GM23338 (cell line): Measurements from ENCODE around the gene ZNFX1.

Experiments used
- EZH2 ChIP-seq: fragments of 200-600 bp; sonication (generic); IDR thresholded peaks from one replicate; pipeline ENCODE4 v1.8.0; 2017; ENCODE audit warnings: antibody characterized with exemption, mild to moderate bottlenecking, low read depth; ENCODE audit not compliant: unreplicated experiment
- EZH2phosphoT487 ChIP-seq: fragments of 200-600 bp; sonication (generic); IDR thresholded peaks from one replicate; pipeline ENCODE4 v1.8.1; 2018; ENCODE audit warnings: antibody characterized with exemption; ENCODE audit not compliant: unreplicated experiment
- JUNB ChIP-seq: IDR thresholded peaks from one replicate; pipeline ENCODE4 v1.6.1; 2016; ENCODE audit warnings: antibody characterized with exemption; ENCODE audit not compliant: unreplicated experiment
- ZNF114 ChIP-seq: fragments of 250-450 bp; sonication (Bioruptor Pico); IDR thresholded peaks from 2 replicates; pipeline ENCODE4 v1.5.0; 2020; ENCODE audit warnings: mild to moderate bottlenecking, moderate library complexity
- ZNF331 ChIP-seq: fragments of 250-450 bp; sonication (Bioruptor Pico); IDR thresholded peaks from 2 replicates; pipeline ENCODE4 v1.5.0; 2020; ENCODE audit warnings: low read depth, mild to moderate bottlenecking, moderate library complexity
- TF ChIP-seq, protein P1 (sequence below), 2 experiments: fragments of 200-600 bp in 1 of 2; sonication (generic) in 1 of 2; conservative IDR thresholded peaks; 2 replicates each; pipeline versions ENCODE4 v1.5.1 to v1.6.1; 2016 to 2017; ENCODE audit warnings: antibody characterized with exemption in 2 of 2, low read depth in 2 of 2, mild to moderate bottlenecking in 2 of 2, moderate library complexity in 1 of 2
- TF ChIP-seq, protein P2 (sequence below): IDR thresholded peaks from 2 replicates; pipeline ENCODE4 v1.6.1; 2016; ENCODE audit warnings: antibody characterized with exemption
- TF ChIP-seq, protein P3 (sequence below): IDR thresholded peaks from one replicate; pipeline ENCODE4 v1.6.1; 2018; ENCODE audit warnings: antibody characterized with exemption; ENCODE audit not compliant: unreplicated experiment

DNA sequence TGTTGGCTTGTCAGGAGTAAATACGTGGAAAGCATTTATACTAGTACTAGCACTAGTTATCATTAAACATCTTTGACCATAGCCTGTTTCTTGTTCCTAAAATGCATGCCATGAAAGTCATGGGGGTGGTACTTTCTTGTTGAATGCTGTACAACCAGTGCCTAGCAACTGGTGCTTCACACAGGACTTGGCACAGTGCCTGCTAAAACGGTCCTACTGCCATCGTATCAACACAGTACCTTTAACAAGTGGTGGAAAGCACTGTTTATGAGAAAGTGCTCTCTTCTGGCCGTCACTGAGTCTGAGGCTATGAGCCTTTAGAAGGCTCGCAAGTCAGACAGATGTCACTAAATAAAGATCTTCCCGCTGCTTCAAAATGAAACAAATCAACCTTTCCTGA lies 21.6 kb downstream of the ZNFX1 start:
- TF ChIP-seq, protein P1, sequence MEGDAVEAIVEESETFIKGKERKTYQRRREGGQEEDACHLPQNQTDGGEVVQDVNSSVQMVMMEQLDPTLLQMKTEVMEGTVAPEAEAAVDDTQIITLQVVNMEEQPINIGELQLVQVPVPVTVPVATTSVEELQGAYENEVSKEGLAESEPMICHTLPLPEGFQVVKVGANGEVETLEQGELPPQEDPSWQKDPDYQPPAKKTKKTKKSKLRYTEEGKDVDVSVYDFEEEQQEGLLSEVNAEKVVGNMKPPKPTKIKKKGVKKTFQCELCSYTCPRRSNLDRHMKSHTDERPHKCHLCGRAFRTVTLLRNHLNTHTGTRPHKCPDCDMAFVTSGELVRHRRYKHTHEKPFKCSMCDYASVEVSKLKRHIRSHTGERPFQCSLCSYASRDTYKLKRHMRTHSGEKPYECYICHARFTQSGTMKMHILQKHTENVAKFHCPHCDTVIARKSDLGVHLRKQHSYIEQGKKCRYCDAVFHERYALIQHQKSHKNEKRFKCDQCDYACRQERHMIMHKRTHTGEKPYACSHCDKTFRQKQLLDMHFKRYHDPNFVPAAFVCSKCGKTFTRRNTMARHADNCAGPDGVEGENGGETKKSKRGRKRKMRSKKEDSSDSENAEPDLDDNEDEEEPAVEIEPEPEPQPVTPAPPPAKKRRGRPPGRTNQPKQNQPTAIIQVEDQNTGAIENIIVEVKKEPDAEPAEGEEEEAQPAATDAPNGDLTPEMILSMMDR (conservative IDR thresholded peaks at IDR 0.05; ENCODE audit: low read depth in 2 of 2): no peak
- TF ChIP-seq, protein P2, sequence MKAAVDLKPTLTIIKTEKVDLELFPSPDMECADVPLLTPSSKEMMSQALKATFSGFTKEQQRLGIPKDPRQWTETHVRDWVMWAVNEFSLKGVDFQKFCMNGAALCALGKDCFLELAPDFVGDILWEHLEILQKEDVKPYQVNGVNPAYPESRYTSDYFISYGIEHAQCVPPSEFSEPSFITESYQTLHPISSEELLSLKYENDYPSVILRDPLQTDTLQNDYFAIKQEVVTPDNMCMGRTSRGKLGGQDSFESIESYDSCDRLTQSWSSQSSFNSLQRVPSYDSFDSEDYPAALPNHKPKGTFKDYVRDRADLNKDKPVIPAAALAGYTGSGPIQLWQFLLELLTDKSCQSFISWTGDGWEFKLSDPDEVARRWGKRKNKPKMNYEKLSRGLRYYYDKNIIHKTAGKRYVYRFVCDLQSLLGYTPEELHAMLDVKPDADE: no peak
- TF ChIP-seq EZH2phosphoT487 (no peak), EZH2 (no peak), ZNF114 (CRISPR knock-in tag) (no peak), JUNB (no peak), ZNF331 (no peak)
- TF ChIP-seq, protein P3, sequence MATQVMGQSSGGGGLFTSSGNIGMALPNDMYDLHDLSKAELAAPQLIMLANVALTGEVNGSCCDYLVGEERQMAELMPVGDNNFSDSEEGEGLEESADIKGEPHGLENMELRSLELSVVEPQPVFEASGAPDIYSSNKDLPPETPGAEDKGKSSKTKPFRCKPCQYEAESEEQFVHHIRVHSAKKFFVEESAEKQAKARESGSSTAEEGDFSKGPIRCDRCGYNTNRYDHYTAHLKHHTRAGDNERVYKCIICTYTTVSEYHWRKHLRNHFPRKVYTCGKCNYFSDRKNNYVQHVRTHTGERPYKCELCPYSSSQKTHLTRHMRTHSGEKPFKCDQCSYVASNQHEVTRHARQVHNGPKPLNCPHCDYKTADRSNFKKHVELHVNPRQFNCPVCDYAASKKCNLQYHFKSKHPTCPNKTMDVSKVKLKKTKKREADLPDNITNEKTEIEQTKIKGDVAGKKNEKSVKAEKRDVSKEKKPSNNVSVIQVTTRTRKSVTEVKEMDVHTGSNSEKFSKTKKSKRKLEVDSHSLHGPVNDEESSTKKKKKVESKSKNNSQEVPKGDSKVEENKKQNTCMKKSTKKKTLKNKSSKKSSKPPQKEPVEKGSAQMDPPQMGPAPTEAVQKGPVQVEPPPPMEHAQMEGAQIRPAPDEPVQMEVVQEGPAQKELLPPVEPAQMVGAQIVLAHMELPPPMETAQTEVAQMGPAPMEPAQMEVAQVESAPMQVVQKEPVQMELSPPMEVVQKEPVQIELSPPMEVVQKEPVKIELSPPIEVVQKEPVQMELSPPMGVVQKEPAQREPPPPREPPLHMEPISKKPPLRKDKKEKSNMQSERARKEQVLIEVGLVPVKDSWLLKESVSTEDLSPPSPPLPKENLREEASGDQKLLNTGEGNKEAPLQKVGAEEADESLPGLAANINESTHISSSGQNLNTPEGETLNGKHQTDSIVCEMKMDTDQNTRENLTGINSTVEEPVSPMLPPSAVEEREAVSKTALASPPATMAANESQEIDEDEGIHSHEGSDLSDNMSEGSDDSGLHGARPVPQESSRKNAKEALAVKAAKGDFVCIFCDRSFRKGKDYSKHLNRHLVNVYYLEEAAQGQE: no peak
